A549 (cell line): ENCODE data around the gene SGTA. TPM values are rescaled to one million over a fixed set of nuclear protein-coding genes. Genes with fewer than 3 reads are reported as not detected.

Source experiments
- ATAC-seq, 2 experiments: fragments of 200-7000 bp in 1 of 2; fragments of >200 bp in 1 of 2; cut with Nextera tagmentation in 1 of 2; cut with Tn5 transposase in 1 of 2; 3 replicates each; pipeline versions ENCODE4 v1.8.0 to v1.9.1; 2018 to 2020; ENCODE audit warnings: mild to moderate bottlenecking in 1 of 2, moderate library complexity in 1 of 2
- CTCF ChIA-PET: fragments of 300-600 bp; sonication (Branson Sonifier 250); formaldehyde crosslinking; extraction: SDS; loops from one replicate; lab custom pipeline; 2021; ENCODE audit warnings: antibody characterized with exemption, inconsistent platforms; lab: Yijun Ruan, JAX
- POLR2A ChIA-PET: fragments of 350-600 bp; formaldehyde crosslinking; extraction: SDS; loops from one replicate; lab custom pipeline; 2021; ENCODE audit warnings: antibody characterized with exemption, inconsistent platforms; lab: Yijun Ruan, JAX
- DNase-seq, 2 experiments: peaks; one replicate each; pipeline versions ENCODE4 v3.0.0 to v3.0.0-alpha.2; 2011 to 2016; ENCODE audit warnings: low read depth in 1 of 2, low spot score in 1 of 2
- FAIRE-seq: peaks from 2 replicates; lab custom pipeline; 2011; peaks lifted over from hg19 to GRCh38; lab: Jason Lieb, UNC
- H3K27ac ChIP-seq, 2 experiments: fragments of >200 bp; sonication (Bioruptor Twin); formaldehyde crosslinking; 3 replicates each; pipeline ENCODE4 v1.5.1; 2016 to 2017
- H3K4me1 ChIP-seq: fragments of >200 bp; sonication (Bioruptor Twin); formaldehyde crosslinking; 3 replicates; pipeline ENCODE4 v1.6.1; 2016
- H3K4me2 ChIP-seq: fragments of >200 bp; sonication (Bioruptor Twin); formaldehyde crosslinking; 3 replicates; pipeline ENCODE4 v1.6.1; 2016
- H3K4me3 ChIP-seq: fragments of >200 bp; sonication (Bioruptor Twin); formaldehyde crosslinking; 3 replicates; pipeline ENCODE4 v1.5.1; 2016
- H3K9me3 ChIP-seq: fragments of >200 bp; sonication (Bioruptor Twin); formaldehyde crosslinking; 3 replicates; pipeline ENCODE4 v1.6.1; 2016
- CBX8 ChIP-seq: fragments of 200-600 bp; sonication (generic); IDR thresholded peaks from 2 replicates; pipeline ENCODE4 v1.6.1; 2016
- CEBPB ChIP-seq, 2 experiments: fragments of >200 bp in 1 of 2; sonication (Bioruptor Twin) in 1 of 2; formaldehyde crosslinking in 1 of 2; IDR thresholded peaks; 2 replicates each; pipeline ENCODE4 v1.6.1; 2012 to 2016
- CHD4 ChIP-seq: fragments of 200-600 bp; sonication (generic); IDR thresholded peaks from 2 replicates; pipeline ENCODE4 v1.6.1; 2016; ENCODE audit warnings: antibody characterized with exemption, mild to moderate bottlenecking, borderline replicate concordance
- FOXS1 ChIP-seq: fragments of 250-450 bp; sonication (Bioruptor Pico); IDR thresholded peaks from 2 replicates; pipeline ENCODE4 v1.5.0; 2020; ENCODE audit warnings: mild to moderate bottlenecking, moderate library complexity
- HDAC2 ChIP-seq: fragments of 200-600 bp; sonication (generic); IDR thresholded peaks from 2 replicates; pipeline ENCODE4 v1.6.1; 2016
- HOXB5 ChIP-seq: fragments of 250-450 bp; sonication (Bioruptor Pico); IDR thresholded peaks from 2 replicates; pipeline ENCODE4 v1.5.0; 2020; ENCODE audit warnings: mild to moderate bottlenecking, moderate library complexity
- JUN ChIP-seq, 2 experiments: fragments of >200 bp; sonication (Bioruptor Twin); formaldehyde crosslinking; IDR thresholded peaks; 2 replicates in 1 of 2; 3 replicates in 1 of 2; pipeline ENCODE4 v1.6.1; 2016 to 2017
- KDM5A ChIP-seq: fragments of 200-600 bp; sonication (generic); IDR thresholded peaks from 2 replicates; pipeline ENCODE4 v1.6.1; 2016; ENCODE audit warnings: antibody characterized with exemption, mild to moderate bottlenecking
- MAZ ChIP-seq: fragments of 150-350 bp; IDR thresholded peaks from 2 replicates; pipeline ENCODE4 v1.6.1; 2014; ENCODE audit warnings: antibody characterized with exemption, low read depth, low read length, borderline replicate concordance
- NR3C1 ChIP-seq: fragments of >200 bp; sonication (Bioruptor Twin); formaldehyde crosslinking; IDR thresholded peaks from 3 replicates; pipeline ENCODE4 v1.6.1; 2017
- POLR2A ChIP-seq: IDR thresholded peaks from 2 replicates; pipeline ENCODE4 v1.6.1; 2012; ENCODE audit warnings: mild to moderate bottlenecking, low read length
- RARB ChIP-seq: fragments of 250-450 bp; sonication (Bioruptor Pico); IDR thresholded peaks from 2 replicates; pipeline ENCODE4 v1.8.0; 2021; ENCODE audit warnings: mild to moderate bottlenecking, moderate library complexity
- RCOR1 ChIP-seq: fragments of 150-350 bp; IDR thresholded peaks from 2 replicates; pipeline ENCODE4 v1.6.1; 2014; ENCODE audit warnings: antibody characterized with exemption, low read length, low read depth
- SMC3 ChIP-seq: fragments of >200 bp; sonication (Bioruptor Twin); formaldehyde crosslinking; IDR thresholded peaks from 3 replicates; pipeline ENCODE4 v1.6.1; 2018; ENCODE audit warnings: inconsistent platforms
- TP53 ChIP-seq: fragments of 250-450 bp; sonication (Bioruptor Pico); IDR thresholded peaks from 2 replicates; pipeline ENCODE4 v1.5.0; 2021; ENCODE audit warnings: mild to moderate bottlenecking, moderate library complexity
- ZSCAN20 ChIP-seq: fragments of 250-450 bp; sonication (Bioruptor Pico); IDR thresholded peaks from 2 replicates; pipeline ENCODE4 v1.8.0; 2022; ENCODE audit warnings: mild to moderate bottlenecking, moderate library complexity
- WGBS: methylation state at CpG from one replicate; pipeline ENCODE4 v1.1.6; 2017; ENCODE audit errors: missing lambda C conversion rate; 5-methylcytosine and 5-hydroxymethylcytosine counted together
- polyA plus RNA-seq, 4 experiments: library from polyadenylated mRNA; depleted of rRNA in 3 of 4; stranded (reverse); fragments of >200 nt; fragmentation: RNase III in 1 of 4; extraction: RNeasy Plus Mini Kit Qiagen cat#74134 plus additional on column Dnase treatment in 1 of 4; gene quantifications; 2 replicates in 3 of 4; 3 replicates in 1 of 4; pipeline ENCODE4 v1.2.3, GENCODE V29; 2011 to 2017
- TF ChIP-seq, protein P1 (sequence below): fragments of 250-450 bp; sonication (Bioruptor Pico); IDR thresholded peaks from 2 replicates; pipeline ENCODE4 v1.5.0; 2020; ENCODE audit warnings: low read depth, mild to moderate bottlenecking, moderate library complexity
- TF ChIP-seq, protein P2 (sequence below): fragments of >200 bp; sonication (Bioruptor Twin); formaldehyde crosslinking; IDR thresholded peaks from 3 replicates; pipeline ENCODE4 v1.6.1; 2016
- TF ChIP-seq, protein P3 (sequence below): fragments of 450-650 bp; IDR thresholded peaks from 2 replicates; pipeline ENCODE4 v1.6.1; 2014; ENCODE audit warnings: antibody characterized with exemption
- TF ChIP-seq, protein P4 (sequence below): fragments of 150-350 bp; IDR thresholded peaks from 2 replicates; pipeline ENCODE4 v1.6.1; 2014; ENCODE audit warnings: low read depth, mild to moderate bottlenecking, low read length
- TF ChIP-seq, protein P5 (sequence below): IDR thresholded peaks from 2 replicates; pipeline ENCODE4 v1.6.1; 2012; ENCODE audit warnings: low read depth, borderline replicate concordance
- TF ChIP-seq, protein P6 (sequence below): fragments of >200 bp; sonication (Bioruptor Twin); formaldehyde crosslinking; IDR thresholded peaks from 2 replicates; pipeline ENCODE4 v1.6.1; 2016

Gene SGTA
- polyA plus RNA-seq, 2 of the 4 experiments (the other 2 are of a cell fraction) = 39.1 to 48.0 TPM

DNA sequence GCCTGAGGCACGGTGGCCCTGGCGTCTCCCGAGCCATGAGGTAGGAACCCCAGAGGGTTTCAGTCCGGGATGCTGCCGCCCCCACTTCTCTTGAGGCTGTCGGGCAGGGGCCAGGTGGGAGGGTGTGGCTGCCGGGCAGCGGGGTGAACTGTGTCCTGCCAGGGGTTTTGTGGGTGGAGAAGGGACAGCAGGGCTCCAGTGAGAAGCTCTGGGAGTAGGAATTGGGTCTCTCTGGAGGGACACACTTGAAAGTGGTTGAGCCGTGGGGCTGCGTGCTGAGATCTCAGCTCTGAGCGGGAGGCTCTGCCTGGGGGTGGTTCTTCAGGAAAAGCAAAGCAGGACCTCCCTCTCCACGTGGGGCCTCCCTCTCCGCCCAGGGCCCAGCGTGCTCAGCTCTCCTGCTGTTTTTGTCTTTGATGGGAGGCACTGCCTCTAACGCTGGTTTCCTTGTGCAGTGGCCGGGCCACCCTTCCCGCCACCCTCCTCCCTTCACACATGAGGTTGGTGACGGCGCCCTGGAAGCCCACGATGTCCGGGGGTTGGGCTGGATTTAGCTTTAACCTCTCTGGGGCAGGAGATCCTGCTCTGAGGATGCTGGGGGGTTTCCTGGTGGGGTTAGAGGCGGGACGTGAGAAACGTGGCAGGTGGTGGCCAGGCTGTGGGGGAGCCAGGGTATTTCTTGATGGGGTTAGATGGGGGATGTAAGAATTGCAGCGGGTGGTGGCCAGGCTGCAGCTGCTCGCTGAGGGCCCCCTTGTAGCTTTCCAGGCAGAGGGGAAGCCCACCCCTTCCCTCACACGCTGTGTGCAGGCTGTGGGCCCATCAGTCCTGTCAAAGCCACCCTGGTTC, 21.3 kb upstream of the SGTA start (continued):
- TF ChIP-seq SMC3 = no peak
- TF ChIP-seq CBX8 = no peak

DNA sequence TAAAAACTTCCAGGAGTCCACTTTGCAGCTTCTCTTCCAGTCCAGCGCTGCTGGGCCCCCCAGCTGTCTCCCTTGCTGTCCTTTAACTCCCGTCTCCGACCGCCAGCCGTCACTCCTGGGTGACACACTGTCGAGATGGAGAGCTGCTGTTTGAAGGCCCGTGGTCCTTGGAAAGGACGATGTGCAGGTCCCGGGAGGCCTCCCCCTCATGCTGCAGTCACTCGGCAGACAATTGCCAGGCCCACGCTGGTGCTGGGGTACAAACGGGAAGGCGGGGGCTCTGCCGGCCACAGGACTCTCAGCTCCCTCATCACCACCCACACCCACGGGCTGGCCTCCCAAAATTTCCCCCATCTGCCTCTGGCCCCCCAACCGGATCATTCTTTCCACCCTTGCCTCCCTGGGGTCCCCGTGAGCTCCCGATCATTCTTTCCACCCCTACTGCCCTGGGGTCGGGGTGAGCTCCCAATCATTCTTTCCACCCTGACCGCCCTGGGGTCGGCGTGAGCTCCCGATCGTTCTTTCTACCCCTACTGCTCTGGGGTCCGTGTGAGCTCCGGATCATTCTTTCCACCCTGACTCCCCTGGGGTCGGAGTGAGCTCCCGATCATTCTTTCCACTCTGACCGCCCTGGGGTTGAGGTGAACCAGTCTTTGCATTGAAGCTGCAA, 20.5 kb upstream of the SGTA start:
- DNase-seq (no peak), FAIRE-seq (no peak)
- POLR2A ChIA-PET = no interaction called here
- H3K4me3 ChIP-seq = no peak overlapping the region
- WGBS = 88% methylated on average over 28 of the region's 29 CpGs
- no peak for TF ChIP-seq POLR2A
- TF ChIP-seq, protein P1, sequence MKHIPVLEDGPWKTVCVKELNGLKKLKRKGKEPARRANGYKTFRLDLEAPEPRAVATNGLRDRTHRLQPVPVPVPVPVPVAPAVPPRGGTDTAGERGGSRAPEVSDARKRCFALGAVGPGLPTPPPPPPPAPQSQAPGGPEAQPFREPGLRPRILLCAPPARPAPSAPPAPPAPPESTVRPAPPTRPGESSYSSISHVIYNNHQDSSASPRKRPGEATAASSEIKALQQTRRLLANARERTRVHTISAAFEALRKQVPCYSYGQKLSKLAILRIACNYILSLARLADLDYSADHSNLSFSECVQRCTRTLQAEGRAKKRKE (CRISPR knock-in tag) = no peak
- no peak for TF ChIP-seq TP53 (CRISPR knock-in tag)
- TF ChIP-seq, all 56 proteins: peak for 0
- H3K4me1 ChIP-seq = no peaks in the 10 kb centered on the region
- H3K27ac ChIP-seq = no peak overlapping the region
- no peaks in the 10 kb centered on the region for H3K9me3 ChIP-seq
- CTCF ChIA-PET = no interaction called here
- no peak overlapping the region for H3K4me2 ChIP-seq
- no peak for ATAC-seq

DNA sequence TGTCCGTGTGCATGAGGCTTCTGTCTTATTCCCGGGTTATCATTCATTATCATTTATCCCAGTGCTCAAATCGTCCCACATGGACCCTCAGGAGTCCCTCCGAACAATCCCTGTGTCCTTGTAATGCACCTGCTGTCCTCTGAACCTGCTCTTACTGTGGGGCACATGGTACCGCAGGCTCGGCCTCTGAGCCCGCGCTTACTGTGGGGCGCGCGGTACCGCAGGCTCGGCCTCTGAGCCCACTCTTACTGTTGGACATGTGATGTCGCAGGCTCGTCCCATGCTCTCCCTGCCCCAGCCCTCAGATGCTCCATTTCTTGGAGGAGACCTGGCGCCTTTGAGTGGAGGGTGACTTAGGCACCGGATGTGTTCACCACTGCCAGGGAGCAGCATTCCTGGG, 19.8 kb upstream of the SGTA start:
- Histone ChIP-seq H3K27ac (no peak overlapping the region), H3K4me3 (no peak overlapping the region), H3K9me3 (no peaks in the 10 kb centered on the region), H3K4me2 (no peak overlapping the region), H3K4me1 (no peaks in the 10 kb centered on the region)
- ATAC-seq (no peak), DNase-seq (no peak), FAIRE-seq (no peak)
- ChIA-PET CTCF (no interaction called here), POLR2A (no interaction called here)
- TF ChIP-seq, protein P2, sequence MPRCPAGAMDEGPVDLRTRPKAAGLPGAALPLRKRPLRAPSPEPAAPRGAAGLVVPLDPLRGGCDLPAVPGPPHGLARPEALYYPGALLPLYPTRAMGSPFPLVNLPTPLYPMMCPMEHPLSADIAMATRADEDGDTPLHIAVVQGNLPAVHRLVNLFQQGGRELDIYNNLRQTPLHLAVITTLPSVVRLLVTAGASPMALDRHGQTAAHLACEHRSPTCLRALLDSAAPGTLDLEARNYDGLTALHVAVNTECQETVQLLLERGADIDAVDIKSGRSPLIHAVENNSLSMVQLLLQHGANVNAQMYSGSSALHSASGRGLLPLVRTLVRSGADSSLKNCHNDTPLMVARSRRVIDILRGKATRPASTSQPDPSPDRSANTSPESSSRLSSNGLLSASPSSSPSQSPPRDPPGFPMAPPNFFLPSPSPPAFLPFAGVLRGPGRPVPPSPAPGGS = no peak
- TF ChIP-seq, protein P3, sequence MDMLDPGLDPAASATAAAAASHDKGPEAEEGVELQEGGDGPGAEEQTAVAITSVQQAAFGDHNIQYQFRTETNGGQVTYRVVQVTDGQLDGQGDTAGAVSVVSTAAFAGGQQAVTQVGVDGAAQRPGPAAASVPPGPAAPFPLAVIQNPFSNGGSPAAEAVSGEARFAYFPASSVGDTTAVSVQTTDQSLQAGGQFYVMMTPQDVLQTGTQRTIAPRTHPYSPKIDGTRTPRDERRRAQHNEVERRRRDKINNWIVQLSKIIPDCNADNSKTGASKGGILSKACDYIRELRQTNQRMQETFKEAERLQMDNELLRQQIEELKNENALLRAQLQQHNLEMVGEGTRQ = no peak
- TF ChIP-seq, protein P4, sequence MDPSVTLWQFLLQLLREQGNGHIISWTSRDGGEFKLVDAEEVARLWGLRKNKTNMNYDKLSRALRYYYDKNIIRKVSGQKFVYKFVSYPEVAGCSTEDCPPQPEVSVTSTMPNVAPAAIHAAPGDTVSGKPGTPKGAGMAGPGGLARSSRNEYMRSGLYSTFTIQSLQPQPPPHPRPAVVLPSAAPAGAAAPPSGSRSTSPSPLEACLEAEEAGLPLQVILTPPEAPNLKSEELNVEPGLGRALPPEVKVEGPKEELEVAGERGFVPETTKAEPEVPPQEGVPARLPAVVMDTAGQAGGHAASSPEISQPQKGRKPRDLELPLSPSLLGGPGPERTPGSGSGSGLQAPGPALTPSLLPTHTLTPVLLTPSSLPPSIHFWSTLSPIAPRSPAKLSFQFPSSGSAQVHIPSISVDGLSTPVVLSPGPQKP = no peak
- TF ChIP-seq TP53 (CRISPR knock-in tag) = no peak
- TF ChIP-seq JUN (IDR thresholded peaks at IDR 0.05) = no peak
- TF ChIP-seq ZSCAN20 = no peak
- TF ChIP-seq, protein P5, sequence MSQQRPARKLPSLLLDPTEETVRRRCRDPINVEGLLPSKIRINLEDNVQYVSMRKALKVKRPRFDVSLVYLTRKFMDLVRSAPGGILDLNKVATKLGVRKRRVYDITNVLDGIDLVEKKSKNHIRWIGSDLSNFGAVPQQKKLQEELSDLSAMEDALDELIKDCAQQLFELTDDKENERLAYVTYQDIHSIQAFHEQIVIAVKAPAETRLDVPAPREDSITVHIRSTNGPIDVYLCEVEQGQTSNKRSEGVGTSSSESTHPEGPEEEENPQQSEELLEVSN = no peak
- no peak for TF ChIP-seq NR3C1
- TF ChIP-seq RCOR1 = no peak
- no peak for TF ChIP-seq CEBPB (IDR thresholded peaks at IDR 0.05)
- TF ChIP-seq MAZ = no peak
- TF ChIP-seq CHD4 = no peak
- no peak for TF ChIP-seq HOXB5 (CRISPR knock-in tag)
- TF ChIP-seq, protein P6, sequence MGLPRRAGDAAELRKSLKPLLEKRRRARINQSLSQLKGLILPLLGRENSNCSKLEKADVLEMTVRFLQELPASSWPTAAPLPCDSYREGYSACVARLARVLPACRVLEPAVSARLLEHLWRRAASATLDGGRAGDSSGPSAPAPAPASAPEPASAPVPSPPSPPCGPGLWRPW = no peak
- TF ChIP-seq RARB = no peak
- TF ChIP-seq HDAC2 = no peak
- no peak for TF ChIP-seq KDM5A
- TF ChIP-seq FOXS1 (CRISPR knock-in tag) = no peak
- WGBS = 96% methylated on average over 11 of the region's 17 CpGs
